ENCODE results near the gene CERK.

CERK gene

GRCh38 chr22:46659791-46660186 is 78.3 kb downstream of the CERK start:
- Histone ChIP-seq H3K9me2 (replicated peaks; ENCODE audit: insufficient read depth, low read length) (no peaks in the 10 kb centered on the region), H3K4me3 (ENCODE audit: low read length) (no peak overlapping the region), H3F3A (ENCODE audit: insufficient read depth, low read length) (no peaks in the 10 kb centered on the region), H3K36me3 (replicated peaks; ENCODE audit: insufficient read depth, low read length) (no peaks in the 10 kb centered on the region), H3K4me1 (ENCODE audit: low read length) (no peaks in the 10 kb centered on the region), H4K20me1 (ENCODE audit: insufficient read depth, low read length) (no peaks in the 10 kb centered on the region), H3K27me3 (replicated peaks; ENCODE audit: insufficient read depth, low read length) (no peaks in the 10 kb centered on the region), H3K9me3 (replicated peaks; ENCODE audit: insufficient read depth, low read length) (no peaks in the 10 kb centered on the region), H2AFZ (ENCODE audit: low read length) (no peak overlapping the region), H3K79me2 (ENCODE audit: low read length) (no peaks in the 10 kb centered on the region), H3K27ac (ENCODE audit: low read length) (no peak overlapping the region), H3K4me2 (ENCODE audit: low read depth, low read length) (no peak overlapping the region), H3K9ac (ENCODE audit: low read length) (no peak overlapping the region)
- TF ChIP-seq EZH2 (optimal IDR thresholded peaks at IDR 0.05; ENCODE audit: low read depth, low read length): no peak
- TF ChIP-seq CTCF (IDR thresholded peaks at IDR 0.05; ENCODE audit: low read length): no peak
- TF ChIP-seq EZH2phosphoT487 (IDR thresholded peaks at IDR 0.05; ENCODE audit: low read length): no peak
- DNase-seq: no peak

GRCh38 chr22:46659059-46659790 is 78.8 kb downstream of the CERK start:
- TF ChIP-seq CTCF (IDR thresholded peaks at IDR 0.05; ENCODE audit: low read length) (no peak), EZH2 (optimal IDR thresholded peaks at IDR 0.05; ENCODE audit: low read depth, low read length) (no peak), EZH2phosphoT487 (IDR thresholded peaks at IDR 0.05; ENCODE audit: low read length) (no peak)
- Histone ChIP-seq H3K27ac (ENCODE audit: low read length) (no peak overlapping the region), H3K9me2 (replicated peaks; ENCODE audit: insufficient read depth, low read length) (no peaks in the 10 kb centered on the region), H3K27me3 (replicated peaks; ENCODE audit: insufficient read depth, low read length) (no peaks in the 10 kb centered on the region), H2AFZ (ENCODE audit: low read length) (no peak overlapping the region), H4K20me1 (ENCODE audit: insufficient read depth, low read length) (no peaks in the 10 kb centered on the region), H3K9me3 (replicated peaks; ENCODE audit: insufficient read depth, low read length) (no peaks in the 10 kb centered on the region), H3K9ac (ENCODE audit: low read length) (no peak overlapping the region), H3K4me1 (ENCODE audit: low read length) (no peaks in the 10 kb centered on the region), H3K4me2 (ENCODE audit: low read depth, low read length) (no peak overlapping the region), H3K79me2 (ENCODE audit: low read length) (no peaks in the 10 kb centered on the region), H3K4me3 (ENCODE audit: low read length) (no peak overlapping the region), H3K36me3 (replicated peaks; ENCODE audit: insufficient read depth, low read length) (no peaks in the 10 kb centered on the region), H3F3A (ENCODE audit: insufficient read depth, low read length) (no peaks in the 10 kb centered on the region)
- no peak for DNase-seq

DNA sequence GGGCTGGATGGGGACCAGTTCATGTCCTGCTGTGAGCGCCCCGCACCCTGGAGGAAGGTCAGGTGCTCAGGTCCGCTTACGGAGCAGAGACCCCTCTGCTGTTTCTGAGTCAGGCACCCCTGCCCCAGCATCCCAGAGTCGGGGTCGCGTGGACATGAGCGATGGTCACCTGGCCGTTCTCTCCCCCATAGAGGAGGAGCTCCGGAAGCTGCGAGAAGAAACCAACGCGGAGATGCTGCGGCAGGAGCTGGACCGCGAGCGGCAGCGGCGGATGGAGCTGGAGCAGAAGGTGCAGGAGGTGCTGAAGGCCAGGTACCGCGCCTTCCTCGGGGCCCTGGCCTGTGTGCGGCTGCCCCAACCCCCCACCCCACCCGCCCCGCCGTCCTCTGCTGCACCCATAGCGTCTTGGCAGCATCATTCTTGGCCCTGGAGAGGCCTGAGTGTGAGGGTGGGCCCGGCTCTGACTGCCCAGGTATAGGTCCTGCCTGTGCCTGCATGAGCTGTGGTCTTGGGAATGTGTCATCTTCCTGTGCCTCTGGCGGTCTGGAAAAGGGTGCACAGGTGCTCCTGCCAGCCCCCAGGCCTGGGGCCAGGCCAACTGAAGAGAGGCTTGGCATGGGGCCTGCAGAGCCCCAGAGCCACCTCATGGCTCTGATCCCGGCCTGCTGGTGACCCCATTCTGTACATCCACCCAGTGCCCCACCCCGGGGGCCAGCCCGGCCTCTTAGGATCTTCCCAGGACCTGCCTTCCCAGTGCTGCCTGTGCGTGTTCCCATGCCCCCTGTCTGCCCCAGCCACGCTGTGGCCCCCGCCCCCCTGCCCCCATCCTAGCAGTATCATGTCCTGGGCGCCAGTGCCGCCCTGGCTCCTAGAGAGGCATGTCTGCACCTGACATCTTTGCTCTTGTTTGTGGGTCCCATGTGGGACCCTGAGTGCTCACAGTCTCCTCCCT is 79.8 kb downstream of the CERK start:
- no peaks in the 10 kb centered on the region for H3K36me3 ChIP-seq (replicated peaks; ENCODE audit: insufficient read depth, low read length)
- no peak for DNase-seq
- TF ChIP-seq EZH2 (optimal IDR thresholded peaks at IDR 0.05; ENCODE audit: low read depth, low read length): no peak
- no peak for TF ChIP-seq CTCF (IDR thresholded peaks at IDR 0.05; ENCODE audit: low read length)
- no peak for TF ChIP-seq EZH2phosphoT487 (IDR thresholded peaks at IDR 0.05; ENCODE audit: low read length)
- no peaks in the 10 kb centered on the region for H3K27me3 ChIP-seq (replicated peaks; ENCODE audit: insufficient read depth, low read length)
- no peak overlapping the region for H3K4me3 ChIP-seq (ENCODE audit: low read length)
- H2AFZ ChIP-seq (ENCODE audit: low read length): no peak overlapping the region
- H3K27ac ChIP-seq (ENCODE audit: low read length): no peak overlapping the region
- no peak overlapping the region for H3K9ac ChIP-seq (ENCODE audit: low read length)
- H3K9me2 ChIP-seq (replicated peaks; ENCODE audit: insufficient read depth, low read length): no peaks in the 10 kb centered on the region
- H3K9me3 ChIP-seq (replicated peaks; ENCODE audit: insufficient read depth, low read length): no peaks in the 10 kb centered on the region
- H4K20me1 ChIP-seq (ENCODE audit: insufficient read depth, low read length): no peaks in the 10 kb centered on the region
- no peaks in the 10 kb centered on the region for H3F3A ChIP-seq (ENCODE audit: insufficient read depth, low read length)
- peaks cover 4% of the 10 kb centered on the region for H3K4me1 ChIP-seq (ENCODE audit: low read length)
- no peak overlapping the region for H3K4me2 ChIP-seq (ENCODE audit: low read depth, low read length)
- no peaks in the 10 kb centered on the region for H3K79me2 ChIP-seq (ENCODE audit: low read length)
